ENCODE results near the gene PTTG1IP.

PTTG1IP gene

DNA sequence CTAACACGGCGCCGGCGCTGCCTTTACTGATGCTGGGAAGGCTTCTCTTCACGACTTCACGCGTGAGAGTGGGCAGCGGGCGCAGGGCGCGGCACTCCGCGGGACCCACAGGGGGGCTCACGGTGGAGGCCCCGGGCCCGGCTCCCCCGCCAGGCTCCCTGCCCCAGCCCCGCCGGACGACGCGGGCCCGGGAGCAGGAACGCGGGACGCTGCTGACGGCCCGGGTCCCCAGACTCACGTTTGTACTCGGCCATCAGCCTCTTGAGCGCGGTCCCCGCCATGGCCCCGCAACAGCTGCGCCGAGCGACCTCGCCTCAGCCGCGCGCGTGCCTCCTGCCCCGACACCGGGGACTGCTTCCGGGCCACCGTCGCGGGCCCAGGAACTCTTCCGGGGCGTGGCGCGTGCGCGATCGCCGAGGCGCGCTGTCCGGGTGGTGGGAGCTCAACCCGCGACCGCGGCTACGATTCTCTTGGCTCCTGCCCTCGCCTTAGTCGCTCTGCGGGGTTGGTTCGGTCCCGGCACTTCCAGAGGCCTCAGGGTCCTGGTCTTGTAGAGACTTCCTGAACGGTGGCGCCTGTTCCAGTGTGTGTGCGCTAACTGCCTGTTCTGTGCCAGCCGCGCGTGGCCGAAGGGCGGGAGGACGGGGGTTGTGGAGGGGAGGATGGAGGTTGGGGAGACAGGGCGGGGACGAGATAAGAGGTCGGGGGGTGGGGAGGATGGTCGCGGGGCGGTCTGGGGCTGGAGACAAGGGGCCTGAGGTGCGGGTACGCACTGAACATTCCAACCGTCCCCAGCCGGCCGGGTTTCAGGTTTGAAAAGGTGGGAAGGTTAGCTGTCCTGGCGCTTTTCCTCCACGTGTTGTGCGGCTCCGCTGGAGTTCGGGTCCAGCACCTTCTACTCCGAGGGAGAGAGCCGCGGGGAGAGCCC, 71.8 kb downstream of the PTTG1IP start, which contains the start of gene UBE2G2:
UBE2G2 (minus strand) TSS at position 353 of the 928 bp plus-strand sequence; CDS start at position 281, 72 bp downstream.
- DNase-seq: peak; percentile 90

DNA sequence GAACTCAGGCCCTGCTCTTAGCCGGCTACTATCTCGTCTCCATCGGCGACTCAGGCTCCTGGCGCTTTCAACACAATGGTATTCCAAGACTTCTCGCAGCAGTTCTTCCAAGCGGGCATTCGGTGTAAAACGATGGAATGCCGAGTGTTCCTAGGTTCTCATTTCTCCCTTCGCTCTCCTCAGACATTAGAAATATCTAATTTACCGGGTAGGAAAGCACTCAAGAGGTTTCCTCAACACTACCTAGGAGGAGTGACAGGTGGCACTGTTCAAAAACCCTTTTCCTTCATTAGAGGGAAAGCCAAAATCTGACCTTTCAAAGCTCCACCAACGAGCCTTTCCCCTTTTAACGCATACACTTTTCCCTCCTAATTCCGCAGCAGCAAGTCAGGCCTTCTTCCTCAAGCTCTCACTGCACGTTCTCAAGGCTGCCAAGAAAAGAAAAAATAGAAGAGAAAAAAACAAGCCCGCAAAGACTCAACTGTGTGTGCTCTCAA, 72.5 kb downstream of the PTTG1IP start:
- ATAC-seq (no peak), DNase-seq (no peak)

More for the DNA sequence above, 71.8 kb downstream of the PTTG1IP start, which contains the start of gene UBE2G2:
- ATAC-seq: peak; percentile 99

DNA sequence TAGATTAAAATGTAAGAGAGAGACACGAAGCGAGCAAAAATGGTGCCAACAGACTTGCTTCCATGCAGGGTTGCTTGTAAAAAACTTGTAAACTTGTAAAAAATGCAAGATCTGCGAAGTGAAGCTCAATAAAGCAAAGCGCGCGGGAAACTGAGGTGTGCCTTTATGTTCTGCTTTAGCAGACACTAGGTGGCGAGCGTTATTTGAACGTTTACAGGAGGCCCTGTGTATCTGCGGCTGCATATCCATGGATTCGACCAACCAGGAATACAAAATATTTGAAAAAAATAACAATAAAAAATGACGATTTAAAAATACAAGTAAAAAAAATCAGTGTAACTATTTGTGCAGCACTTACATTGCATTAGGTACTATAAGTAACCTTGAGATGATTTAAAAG, 73.4 kb downstream of the PTTG1IP start:
- DNase-seq: no peak

DNA sequence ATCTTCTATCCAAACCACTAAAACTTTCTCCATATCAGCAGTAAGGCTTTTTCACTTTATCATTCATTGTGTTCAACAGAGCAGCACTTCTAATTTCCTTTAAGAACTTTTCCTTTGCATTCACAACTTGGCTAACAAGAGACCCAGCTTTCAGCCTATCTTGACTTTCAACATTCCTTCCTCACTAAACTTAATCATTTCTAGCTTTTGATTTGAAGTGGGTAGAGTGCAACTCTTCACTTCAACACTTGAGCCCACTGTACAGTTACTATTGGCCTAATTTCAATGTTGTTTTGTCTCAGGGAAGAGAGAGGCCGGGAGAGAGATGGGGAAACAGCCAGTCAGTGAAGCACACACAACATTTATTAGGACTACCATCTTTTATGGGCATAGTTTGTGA, 73.8 kb downstream of the PTTG1IP start:
- no peak for ATAC-seq
- DNase-seq: no peak

More for the DNA sequence above, 73.4 kb downstream of the PTTG1IP start:
- no peak for ATAC-seq
